Activated naive CD4-positive, alpha-beta T cell (primary cell): Measurements from ENCODE around the gene AQP9.
"Not testable (repeated sequence)": the region's sequence is repeated elsewhere in the genome, so short reads cannot be mapped to it uniquely, and the experiment has no call there.

Source experiments
- DNase-seq, 4 experiments: peaks; one replicate each; lab custom pipeline; 2025; lab: John Stamatoyannopoulos, UW

The AQP9 gene, protein sequence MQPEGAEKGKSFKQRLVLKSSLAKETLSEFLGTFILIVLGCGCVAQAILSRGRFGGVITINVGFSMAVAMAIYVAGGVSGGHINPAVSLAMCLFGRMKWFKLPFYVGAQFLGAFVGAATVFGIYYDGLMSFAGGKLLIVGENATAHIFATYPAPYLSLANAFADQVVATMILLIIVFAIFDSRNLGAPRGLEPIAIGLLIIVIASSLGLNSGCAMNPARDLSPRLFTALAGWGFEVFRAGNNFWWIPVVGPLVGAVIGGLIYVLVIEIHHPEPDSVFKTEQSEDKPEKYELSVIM

DNA sequence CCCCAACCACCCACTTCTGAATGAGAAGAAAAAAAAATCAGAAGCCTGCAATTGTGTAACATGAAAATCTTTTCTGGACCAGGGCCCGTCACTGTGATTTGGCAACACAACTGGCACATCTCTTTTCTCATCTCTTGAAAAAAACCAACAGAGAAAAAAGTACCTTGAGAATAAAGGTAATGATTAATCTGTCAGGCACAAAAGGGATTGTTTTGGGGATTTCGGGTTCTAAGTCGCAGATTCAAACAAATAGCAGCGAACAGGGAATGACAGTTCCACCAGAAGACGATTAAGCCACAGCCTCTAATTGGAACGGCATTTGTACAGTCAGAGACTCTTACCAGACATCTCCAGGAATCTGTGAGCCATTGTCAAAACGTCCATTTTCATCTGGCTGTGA lies at the start of gene AQP9:
Gene AQP9 (plus strand): TSS at position 276 of the 400 bp plus-strand sequence. CDS start 185 bp downstream, outside the sequence.
- no peak for DNase-seq

DNA sequence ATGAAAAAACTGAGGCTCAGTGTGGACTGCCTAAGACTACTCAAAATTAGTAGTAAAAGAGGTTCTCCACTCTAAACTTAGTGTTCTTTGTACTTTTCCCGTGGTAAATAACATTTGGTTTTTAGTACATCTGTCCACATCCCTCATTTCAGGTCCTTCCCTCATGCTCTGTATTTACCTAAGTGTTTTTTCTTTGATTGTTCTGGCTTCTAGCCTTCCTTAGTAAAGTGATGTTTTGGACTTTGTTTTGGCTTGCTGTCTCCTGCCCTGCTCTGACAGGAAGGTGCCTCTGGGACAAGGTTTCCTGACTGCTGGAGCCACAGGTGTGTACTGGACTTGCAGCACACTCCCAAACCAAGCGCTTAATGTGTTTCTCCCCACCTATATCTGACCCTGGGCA lies 42.8 kb upstream of the AQP9 start:
- DNase-seq = no peak

DNA sequence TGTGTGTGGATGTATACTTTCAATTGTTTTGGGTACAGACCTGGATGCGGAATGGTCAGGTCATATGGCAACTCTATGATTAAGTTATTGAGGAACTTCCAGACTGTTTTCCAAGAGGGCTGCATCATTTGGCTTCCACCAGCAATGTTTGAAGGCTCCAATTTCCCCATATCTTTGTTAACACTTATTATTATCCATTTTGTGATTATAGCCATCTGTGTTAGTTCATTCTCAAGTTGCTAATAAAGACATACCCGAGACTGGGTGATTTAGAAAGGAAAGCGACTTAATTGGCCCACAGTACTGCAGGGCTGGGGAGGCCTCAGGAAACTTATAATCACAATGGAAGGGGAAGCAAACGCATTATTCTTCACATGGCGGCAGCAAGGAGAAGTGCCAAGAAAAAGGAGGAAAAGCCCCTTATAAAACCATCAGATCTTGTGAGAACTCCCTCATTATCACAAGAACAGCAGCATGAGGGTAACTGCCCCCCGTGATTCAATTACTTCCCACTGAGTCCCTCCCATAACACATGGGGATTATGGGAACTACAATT lies 41.6 kb upstream of the AQP9 start:
- no peak for DNase-seq

DNA sequence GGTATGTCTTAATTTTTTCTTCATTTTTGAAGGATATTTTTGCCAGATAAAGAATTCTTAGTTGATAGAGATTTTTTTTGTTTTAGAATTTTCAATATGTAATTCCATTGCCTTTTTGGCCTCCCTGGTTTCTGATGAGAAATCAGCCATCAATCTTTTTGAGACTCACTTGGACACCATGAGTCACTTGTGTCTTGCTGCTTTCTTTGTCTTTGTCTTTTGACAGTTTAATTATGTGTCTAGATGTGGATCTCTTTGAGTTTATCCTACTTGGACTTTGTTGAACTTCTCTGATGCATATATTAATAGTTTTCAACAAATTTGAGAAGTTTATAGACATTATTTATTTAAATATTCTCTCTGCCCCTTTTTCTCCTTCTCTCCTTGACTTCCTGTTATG lies 34.7 kb upstream of the AQP9 start:
- no peak for DNase-seq

DNA sequence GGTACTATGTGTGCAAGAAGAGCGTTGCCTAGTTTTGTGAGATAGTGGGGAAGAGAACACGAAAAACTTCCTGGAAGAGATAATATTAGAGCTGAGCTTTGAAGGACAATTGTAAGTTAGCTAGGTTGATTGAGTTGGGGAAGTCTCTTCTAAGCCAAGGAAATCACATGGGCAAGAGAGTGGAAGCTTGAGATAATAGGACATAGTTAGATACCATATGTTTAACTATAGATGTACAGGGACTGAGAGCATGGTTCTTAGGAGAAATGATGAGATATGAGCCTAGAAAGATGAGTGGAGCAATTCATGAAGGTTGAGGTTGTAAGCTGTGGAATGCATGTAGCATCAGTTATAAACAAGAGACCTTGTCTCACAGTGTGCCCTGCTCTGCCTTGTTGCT lies 30.1 kb upstream of the AQP9 start:
- no peak for DNase-seq

DNA sequence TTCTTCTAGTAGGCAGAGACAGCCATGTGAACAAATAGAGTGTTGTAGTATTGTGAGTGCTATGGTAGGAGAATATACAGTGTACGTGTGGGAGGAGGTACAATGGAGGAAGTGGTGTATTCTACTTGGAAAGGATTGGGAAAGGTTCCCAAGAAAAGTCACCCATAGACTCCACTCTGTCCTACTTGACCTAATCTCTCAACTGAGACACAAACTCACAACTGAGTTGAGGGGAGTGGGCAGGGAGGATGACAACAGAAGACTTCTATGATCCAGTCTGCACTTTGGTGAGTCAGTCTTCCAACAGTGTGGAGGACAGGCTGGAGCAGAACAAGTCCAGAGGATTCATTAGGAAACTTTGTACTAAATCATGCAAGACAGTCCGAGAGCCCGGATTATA lies 28.8 kb upstream of the AQP9 start:
- DNase-seq = no peak

DNA sequence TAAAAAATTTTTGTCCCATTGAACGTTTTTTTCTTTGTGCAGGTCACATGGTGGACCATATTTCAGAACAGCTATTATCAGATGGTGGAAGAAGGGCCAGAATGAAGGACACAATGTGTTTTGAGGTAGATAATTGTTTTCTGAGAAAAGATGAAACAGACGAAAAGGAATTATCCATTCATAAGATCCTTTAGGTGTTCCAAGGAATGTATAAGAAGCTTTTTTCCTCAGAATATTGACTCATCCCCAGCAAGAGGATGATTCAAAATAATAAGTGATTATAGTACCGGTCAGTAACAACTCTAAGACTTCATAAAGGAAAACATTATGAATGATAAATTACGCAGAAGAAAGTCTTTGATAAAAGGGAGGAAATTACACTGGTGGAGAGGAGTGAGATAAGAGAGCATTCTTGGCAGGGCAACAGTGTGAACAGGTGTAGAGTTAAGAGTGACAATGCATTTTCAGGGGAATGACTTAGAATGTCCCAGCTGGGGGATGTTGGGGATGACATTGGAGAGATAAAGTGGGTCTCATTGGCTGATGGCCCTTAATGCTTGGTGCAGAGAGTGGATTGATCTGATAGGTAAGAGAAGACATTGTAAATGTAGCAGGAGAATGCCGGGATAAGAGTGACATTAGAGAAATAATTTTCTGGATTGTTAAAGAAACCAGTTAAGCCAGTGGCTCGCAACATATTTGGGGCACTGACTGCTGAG lies 27.0 kb upstream of the AQP9 start:
- no peak for DNase-seq

DNA sequence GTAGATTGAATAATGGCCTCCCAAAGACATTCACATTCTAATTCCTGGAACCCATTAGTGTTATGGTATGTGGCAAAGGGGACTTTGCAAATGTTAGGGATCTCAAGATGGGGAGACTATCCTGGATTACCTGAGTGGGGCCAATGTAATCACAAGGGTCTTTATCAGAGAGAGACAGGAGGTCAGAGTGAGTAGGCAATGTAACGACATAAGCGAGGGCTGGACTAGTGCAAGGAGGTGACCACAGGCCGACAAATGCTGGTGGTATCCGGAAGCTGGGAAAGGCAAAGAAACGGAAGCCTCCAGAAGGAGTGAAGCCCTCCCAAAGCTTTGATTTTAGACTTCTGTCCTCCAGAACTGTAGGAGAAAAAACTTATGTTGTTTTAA lies 26.5 kb upstream of the AQP9 start:
- DNase-seq = no peak

DNA sequence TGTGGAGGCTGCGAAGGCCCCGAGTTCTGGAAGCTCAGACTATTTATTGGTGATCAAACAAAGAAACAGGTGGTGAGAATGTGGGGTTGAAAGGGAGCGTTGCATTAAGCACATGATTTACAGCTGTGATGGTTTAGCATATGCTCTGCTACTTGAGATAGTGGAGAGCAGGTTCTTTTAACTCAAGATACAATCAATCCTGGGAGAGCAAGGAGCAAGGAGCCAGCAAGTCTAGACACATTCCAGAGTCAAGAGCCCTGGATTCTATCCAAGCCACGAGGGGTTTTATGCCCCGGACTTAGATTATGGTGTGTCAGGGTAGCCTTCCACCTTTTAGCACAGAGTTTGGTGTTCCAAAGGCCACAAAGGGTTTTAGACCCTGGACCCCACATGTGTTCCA lies 24.8 kb upstream of the AQP9 start:
- not testable (repeated sequence) for DNase-seq

DNA sequence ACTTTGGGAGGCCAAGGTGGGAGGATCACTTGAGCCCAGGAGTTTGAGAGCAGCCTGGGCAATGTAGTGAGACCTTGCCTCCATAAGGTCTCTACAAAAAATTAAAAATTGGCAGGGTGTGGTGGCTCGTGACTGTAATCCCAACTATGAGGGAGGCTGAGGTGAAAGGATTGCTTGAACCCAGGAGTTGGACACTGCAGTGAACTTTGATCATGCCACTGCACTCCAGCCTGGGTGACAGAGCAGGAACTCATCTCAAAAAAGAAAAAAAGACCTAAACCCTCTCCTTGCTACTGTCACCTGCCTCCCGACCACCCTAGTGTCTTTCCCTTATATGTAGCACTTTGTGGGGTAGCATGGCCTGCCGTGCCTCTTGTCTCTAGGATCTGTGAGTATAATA lies 23.8 kb upstream of the AQP9 start:
- no peak for DNase-seq

DNA sequence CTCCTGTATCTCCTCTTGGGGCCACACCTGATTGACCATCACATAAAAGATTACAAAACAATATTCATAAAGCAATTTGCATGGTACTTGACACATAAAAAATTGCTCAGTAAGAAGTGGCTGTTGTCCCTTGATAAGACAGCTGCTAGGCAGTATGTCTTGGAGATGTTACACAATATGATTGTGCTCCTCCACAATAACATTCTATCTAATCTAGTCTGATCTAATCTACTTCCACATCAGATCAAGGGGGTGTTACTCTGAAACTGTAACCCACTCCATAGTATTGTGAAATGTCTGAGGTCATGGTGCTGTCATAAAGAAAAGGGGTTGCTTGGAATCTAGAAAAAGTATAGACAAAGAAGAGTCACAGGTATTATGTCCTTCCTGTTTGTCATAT lies 23.4 kb upstream of the AQP9 start:
- DNase-seq = no peak

DNA sequence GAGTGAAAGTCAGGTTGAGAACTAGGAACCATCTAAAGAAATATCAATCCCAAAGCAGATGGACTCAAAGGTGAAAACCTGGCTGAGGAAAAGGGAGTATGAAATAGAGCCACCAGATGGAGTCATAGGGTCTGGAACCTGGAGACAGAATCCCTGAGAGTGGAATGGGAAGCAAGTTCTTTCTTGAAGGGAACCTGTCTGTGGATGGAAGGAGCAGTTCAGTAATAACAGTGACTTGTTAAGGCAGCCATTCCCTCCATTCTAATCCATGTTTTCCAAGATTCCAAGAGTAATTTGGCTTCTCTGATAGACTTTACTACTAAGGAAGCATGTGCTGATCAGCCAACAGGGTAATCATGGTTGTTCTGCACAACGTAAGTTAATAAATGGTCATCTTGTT lies 22.5 kb upstream of the AQP9 start:
- DNase-seq = no peak

DNA sequence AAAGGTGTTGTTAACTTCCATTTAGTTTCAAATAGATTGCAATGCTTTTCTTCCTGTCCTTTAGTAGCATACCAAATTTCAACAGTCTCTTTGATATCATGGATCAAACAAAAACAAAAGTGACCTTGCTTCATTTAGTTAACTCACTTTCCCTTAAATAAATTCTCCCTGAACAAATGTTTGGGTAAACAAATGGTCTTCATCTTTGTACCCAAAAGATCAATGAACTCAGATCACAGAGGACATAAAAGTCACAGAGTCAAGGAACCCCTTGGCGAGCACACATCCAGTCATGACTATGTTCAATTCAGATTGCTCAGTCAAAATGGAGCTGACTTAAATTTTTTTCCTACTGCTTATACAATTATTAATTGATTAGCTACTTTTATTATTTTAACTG lies 20.6 kb upstream of the AQP9 start:
- no peak for DNase-seq

DNA sequence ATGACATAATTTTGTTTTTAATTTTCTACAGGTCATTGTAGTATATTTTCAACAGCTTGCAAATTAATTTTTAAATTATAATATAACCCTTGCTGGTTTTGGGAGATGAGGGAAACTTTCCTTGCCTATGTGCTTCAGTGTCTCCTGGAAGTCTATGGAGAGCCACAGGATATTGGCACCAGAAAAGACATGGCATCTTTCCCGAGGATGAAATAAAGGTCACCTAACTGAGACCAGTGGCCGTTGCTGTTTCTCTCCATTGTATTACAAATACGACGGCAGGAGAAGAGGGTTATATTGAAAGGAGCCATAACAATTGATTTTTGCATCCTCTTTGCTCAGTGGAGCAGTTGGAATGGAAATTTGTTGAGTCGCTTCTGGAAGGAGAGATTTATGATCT lies 19.9 kb upstream of the AQP9 start:
- DNase-seq = no peak

DNA sequence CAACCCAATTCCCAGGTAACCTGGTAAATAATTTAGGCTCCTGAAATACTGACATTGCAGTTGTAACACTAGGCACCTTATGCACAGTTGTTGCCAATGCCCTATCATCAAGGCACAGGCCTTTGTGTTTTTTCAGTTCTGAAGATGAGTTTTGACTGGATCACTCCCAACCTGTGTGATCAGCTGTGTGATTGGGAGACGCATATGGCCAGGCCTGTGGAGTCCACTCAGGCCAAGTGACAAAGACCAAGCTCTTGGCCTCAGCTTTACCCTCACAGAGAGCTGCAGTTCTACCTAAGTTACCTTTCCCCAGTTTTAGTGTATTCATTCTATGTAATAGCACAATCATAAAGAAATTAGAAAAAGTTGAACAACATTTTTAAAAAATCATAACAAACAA lies 19.2 kb upstream of the AQP9 start:
- DNase-seq = no peak

DNA sequence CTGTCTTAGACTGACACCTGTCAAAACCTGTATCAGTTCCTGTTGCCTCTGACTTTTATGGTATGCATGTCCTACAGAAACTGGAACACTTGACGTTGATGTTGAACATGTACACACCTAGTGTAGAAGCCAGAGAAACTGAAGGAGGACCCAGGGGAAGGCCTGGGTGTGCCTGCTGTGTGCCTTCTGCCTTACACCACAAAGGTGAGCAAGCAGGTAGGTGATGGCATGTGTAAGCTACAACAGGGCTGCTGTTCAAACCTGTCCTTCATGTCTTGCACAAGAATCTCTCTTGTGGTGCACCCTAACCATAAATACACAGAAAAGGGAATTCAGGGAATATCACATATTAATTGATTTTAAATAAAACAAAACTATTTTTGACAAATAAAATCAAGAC lies 13.6 kb upstream of the AQP9 start:
- no peak for DNase-seq

DNA sequence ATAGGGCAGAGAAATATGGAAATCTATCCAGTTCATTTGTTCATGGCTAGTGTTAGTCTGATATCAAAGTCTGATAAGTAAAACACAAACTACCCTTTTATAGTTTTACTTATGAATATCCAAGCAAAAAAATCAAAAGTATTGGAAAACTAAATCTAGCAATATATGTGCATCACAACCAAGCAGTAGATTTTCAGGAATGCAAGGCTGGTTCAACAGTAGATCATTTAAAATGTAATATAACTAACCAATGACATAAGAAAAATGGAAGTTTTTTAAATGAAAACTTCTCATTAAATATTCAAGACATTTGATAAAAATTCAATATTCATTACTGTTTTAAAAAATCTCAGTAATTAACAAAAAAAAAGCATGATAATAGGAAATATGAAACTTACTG lies 12.8 kb upstream of the AQP9 start:
- DNase-seq = no peak

DNA sequence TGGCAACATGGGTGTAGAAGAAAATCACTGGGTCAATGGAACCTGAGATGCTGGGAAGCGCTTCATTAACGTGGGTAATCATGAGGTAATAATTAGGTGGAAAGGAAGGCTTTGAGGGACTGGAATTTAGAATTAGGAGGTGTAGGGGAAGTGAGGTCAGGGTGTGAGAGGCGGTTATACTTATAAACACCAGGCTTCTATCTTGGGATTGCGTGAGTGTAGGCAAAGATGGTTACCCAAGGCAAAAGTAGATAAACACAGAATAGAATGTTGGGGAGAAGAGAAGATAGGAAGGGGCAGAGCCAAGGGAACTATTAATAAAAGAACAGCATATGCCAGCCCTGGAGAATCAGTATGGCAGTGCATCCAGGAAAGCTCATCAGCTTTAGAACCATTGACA lies 3.3 kb upstream of the AQP9 start:
- no peak for DNase-seq

DNA sequence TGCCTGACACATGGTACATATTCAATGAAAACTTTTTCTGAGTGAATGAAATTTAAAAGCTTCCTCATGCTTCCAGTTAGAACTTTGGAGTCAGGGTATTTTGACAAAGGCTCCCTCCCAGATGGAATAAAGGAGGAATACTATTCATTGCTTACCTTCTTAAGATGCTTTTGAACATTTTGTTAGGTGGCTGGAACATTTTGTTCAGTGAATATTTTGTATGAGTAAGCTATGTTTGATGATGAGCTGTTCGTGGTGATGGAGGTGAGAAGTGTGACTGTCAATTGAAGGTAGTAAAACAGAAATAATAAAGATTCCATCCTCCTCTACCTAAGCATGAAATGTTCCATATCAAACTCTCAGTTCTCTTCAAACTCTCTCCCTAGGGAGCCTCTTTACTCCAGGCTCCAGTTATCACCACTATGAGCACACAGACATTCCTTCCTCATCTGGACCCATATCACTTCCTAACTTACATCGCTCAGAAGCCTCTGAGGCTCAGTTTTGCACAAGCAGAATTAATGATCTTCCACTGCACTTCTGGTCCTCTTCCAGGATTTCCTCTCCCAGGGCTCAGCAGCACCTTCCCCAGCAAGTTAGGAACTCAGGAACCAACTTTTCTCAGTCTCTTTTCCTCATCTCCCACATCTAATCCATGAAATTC lies 2.5 kb upstream of the AQP9 start:
- DNase-seq = no peak

DNA sequence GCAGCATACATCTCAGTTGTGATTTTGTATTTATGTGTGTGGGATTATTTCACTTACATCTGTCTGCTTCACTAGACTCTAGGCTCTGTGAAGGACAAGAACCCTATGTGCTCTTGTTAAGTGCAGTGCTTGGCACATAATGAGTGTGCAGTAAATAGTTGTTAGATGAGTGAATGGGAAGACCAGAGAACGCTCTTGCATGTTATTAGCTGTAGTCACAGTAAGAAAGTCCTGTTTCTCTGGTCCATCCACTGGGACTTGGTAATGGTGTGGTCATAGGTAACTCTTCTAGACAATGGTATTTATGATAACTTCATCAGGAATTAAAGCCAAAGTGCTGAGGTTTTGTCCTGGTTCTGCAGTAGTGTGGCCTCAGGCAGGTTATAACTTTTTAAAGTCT lies 1.4 kb upstream of the AQP9 start:
- no peak for DNase-seq

DNA sequence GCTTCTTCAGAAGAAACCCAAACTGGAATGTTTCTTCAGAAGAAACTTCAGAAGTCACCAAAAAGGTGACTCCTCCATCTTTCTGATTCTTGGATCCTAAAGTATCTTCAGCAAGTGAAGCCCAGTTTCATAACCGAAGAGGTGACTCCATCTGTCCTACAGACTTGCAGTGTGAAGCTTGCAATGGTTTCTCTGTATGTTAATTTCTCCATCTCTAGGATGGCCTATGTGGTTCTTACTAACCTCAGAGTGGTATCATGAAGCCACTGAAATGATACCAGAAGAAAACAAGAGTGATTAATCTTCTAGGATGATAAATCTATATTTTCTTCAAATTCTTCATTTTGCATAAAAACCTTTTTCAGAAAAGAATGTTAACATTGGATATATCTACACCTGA lies 495 bp upstream of the AQP9 start:
- no peak for DNase-seq

DNA sequence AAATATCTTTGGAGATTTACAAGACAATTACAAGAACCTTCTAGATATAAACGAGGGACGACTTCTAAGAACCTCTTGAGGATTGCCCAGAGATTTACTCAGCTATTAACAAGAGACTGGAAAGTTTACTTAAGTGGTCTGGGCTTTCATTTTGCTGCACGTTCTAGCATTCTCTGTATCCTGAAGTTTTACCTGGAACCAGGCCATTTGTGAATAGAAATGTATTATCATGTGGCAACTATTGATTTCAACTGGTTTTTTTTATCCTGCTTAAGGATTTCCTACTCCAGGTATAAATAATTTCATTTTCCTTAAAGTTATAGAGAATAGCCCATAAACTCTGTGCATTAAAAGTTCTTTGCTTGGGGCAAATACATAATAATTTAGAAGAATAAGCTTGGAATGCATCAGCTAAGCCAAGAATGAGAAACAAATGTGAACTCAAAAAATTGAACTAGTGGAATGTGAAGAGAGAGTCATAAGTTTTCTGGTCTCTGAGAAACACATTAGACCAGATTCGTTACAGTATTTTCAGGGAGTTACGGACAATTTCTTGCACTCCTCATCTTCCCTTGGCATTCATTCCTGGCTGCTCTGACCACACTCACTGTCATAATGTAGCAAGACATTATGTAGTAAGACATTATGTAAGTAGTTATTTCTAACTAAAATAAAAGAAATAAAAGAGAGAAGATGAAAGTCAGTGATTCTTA lies 1.3 kb downstream of the AQP9 start:
- no peak for DNase-seq
